Lower leg skin (tissue), 3 donors: ENCODE measurements around the gene ZFP36L1.

Experiments
- POLR2A ChIP-seq, 2 donors: fragments of 450-650 bp; IDR thresholded peaks; one replicate each; pipeline ENCODE4 v1.6.1; 2016 to 2017; ENCODE audit warnings: antibody characterized with exemption in 2 of 2, mild to moderate bottlenecking in 1 of 2, moderate library complexity in 1 of 2
- TF ChIP-seq, protein P1 (sequence below), 3 donors: fragments of 450-650 bp; IDR thresholded peaks; one replicate each; pipeline ENCODE4 v1.5.1; 2016; ENCODE audit warnings: antibody characterized with exemption in 3 of 3, mild to moderate bottlenecking in 3 of 3, moderate library complexity in 2 of 3

DNA sequence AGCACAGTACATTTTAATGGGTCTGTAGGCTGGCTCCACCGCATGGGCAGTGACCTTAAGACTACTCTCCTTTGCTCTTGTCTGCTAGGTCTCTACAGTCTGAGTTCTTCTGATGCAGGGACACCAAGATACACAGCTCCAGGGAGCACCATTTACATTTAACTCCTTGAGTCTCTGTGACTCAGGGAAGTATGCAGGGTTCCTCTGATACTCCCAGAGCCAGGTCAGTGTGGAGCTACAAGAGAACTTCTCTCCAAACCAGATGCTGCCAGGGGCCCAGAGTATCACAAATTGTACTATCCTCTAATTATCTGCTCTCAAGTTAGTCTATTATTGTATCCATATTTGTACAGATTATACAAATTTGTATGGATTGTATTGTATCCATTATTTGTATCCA is 15.2 kb downstream of the ZFP36L1 start:
- TF ChIP-seq, protein P1, sequence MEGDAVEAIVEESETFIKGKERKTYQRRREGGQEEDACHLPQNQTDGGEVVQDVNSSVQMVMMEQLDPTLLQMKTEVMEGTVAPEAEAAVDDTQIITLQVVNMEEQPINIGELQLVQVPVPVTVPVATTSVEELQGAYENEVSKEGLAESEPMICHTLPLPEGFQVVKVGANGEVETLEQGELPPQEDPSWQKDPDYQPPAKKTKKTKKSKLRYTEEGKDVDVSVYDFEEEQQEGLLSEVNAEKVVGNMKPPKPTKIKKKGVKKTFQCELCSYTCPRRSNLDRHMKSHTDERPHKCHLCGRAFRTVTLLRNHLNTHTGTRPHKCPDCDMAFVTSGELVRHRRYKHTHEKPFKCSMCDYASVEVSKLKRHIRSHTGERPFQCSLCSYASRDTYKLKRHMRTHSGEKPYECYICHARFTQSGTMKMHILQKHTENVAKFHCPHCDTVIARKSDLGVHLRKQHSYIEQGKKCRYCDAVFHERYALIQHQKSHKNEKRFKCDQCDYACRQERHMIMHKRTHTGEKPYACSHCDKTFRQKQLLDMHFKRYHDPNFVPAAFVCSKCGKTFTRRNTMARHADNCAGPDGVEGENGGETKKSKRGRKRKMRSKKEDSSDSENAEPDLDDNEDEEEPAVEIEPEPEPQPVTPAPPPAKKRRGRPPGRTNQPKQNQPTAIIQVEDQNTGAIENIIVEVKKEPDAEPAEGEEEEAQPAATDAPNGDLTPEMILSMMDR (IDR thresholded peaks at IDR 0.05), result no peak
- TF ChIP-seq POLR2A (IDR thresholded peaks at IDR 0.05), result no peak
